ENCODE data around the gene DPP6. TPM values are rescaled to one million over a fixed set of nuclear protein-coding genes. Genes with fewer than 3 reads are reported as not detected.

Gene DPP6
- total and polyA plus RNA-seq, 9 of the 15 experiments (the other 6 are each of a cell fraction or from before 2014, with no cell fraction given), result not detected

DNA sequence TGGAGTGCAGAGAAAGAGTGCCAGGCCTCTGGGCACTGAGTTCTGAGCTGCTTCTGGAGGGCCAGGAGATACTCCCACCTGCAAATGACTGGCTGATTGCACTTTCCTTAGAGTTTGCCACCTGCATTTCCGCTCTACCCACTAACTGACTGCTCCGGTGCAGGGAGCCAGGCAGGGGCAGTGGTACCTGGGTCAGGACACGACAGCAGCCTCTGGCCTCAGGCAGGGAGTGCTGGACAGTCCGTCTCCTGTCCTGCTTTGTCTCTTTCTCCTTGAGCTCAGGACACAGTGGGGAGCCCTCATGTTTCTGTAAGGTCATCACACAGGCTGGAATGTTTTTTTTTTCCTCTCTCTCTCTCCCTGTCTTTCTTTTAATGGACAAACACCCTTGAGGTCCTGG, 252.0 kb downstream of the DPP6 start:
- in situ Hi-C loops (cut with MboI), result no loop called here
- ChIA-PET CTCF (ENCODE audit: low intra/inter-chr PET ratio) (no interaction called here), POLR2A (interaction anchor here (1.1 kb wide), 1 partner anchor 11 kb away, joined by 3 read pairs; no protein-coding TSS in a partner anchor)
- Histone ChIP-seq H3K36me3 (ENCODE audit: control insufficient read depth, insufficient read depth, low read length) (no peaks in the 10 kb centered on the region), H3K9ac (ENCODE audit: insufficient read depth in 1 of 2, low read depth in 2 of 2, low read length in 2 of 2) (no peak overlapping the region), H3K4me2 (ENCODE audit: insufficient read depth, low read length) (no peak overlapping the region), H3K9me1 (ENCODE audit: control insufficient read depth, insufficient read depth, low read length) (no peaks in the 10 kb centered on the region), H3K4me1 (replicated peaks in 1 of 2; ENCODE audit: control insufficient read depth in 2 of 2, insufficient read depth in 2 of 2, low read length in 2 of 2) (no peaks in the 10 kb centered on the region), H3K4me3 (no peak overlapping the region), H3K27ac (ENCODE audit: extremely low read depth, low read depth, low read length) (no peak overlapping the region), H4K20me1 (replicated peaks; ENCODE audit: control insufficient read depth, insufficient read depth, low read length) (peaks cover 13% of the 10 kb centered on the region), H2AFZ (ENCODE audit: low read depth, low read length) (no peak overlapping the region), H3K9me3 (replicated peaks; ENCODE audit: control insufficient read depth, insufficient read depth, low read depth, low read length) (no peaks in the 10 kb centered on the region), H3K79me2 (ENCODE audit: control insufficient read depth, insufficient read depth, low read length) (no peaks in the 10 kb centered on the region), H3K27me3 (ENCODE audit: control insufficient read depth in 2 of 2, insufficient read depth in 2 of 2, low read length in 2 of 2) (peaks cover 29 to 45% of the 10 kb centered on the region in 2 experiments)
- BruUV-seq (replicated peaks), result no TSS peak
- FAIRE-seq (no peak), DNase-seq (ENCODE audit: extremely low read depth in 1 of 4, low spot score in 3 of 4) (no peak), ATAC-seq (no peak)
- 0% methylated on average over 4 of the region's 4 CpGs for WGBS (ENCODE audit: insufficient coverage, low coverage, missing lambda C conversion rate)
- intact Hi-C loops (cut with micrococcal nuclease), result no loop called here
- no peak for TF ChIP-seq TRIM24 (IDR thresholded peaks at IDR 0.05)
- TF ChIP-seq, protein P1, sequence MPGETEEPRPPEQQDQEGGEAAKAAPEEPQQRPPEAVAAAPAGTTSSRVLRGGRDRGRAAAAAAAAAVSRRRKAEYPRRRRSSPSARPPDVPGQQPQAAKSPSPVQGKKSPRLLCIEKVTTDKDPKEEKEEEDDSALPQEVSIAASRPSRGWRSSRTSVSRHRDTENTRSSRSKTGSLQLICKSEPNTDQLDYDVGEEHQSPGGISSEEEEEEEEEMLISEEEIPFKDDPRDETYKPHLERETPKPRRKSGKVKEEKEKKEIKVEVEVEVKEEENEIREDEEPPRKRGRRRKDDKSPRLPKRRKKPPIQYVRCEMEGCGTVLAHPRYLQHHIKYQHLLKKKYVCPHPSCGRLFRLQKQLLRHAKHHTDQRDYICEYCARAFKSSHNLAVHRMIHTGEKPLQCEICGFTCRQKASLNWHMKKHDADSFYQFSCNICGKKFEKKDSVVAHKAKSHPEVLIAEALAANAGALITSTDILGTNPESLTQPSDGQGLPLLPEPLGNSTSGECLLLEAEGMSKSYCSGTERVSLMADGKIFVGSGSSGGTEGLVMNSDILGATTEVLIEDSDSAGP (CRISPR knock-in tag; IDR thresholded peaks at IDR 0.05), result no peak
- no peak for TF ChIP-seq SAFB (IDR thresholded peaks at IDR 0.05; ENCODE audit: borderline replicate concordance, low read depth, low read length)
- no peak for TF ChIP-seq CXXC5 (CRISPR knock-in tag; IDR thresholded peaks at IDR 0.05)
- TF ChIP-seq ARID2 (IDR thresholded peaks at IDR 0.05), result no peak
